HUES64 (cell line): ENCODE measurements around the gene RPS2.
"Not testable (repeated sequence)": the region's sequence is repeated elsewhere in the genome, so short reads cannot be mapped to it uniquely, and the experiment has no call there.

Experiments
- H3K27ac ChIP-seq: 2 replicates; pipeline ENCODE4 v1.7.0; 2013; ENCODE audit warnings: low read depth, low read length, inconsistent platforms
- H3K27me3 ChIP-seq: 2 replicates; pipeline ENCODE4 v1.6.1; 2013; ENCODE audit warnings: mild to moderate bottlenecking, low read length; ENCODE audit not compliant: insufficient read depth
- H3K36me3 ChIP-seq: 2 replicates; pipeline ENCODE4 v1.6.1; 2013; ENCODE audit warnings: mild to moderate bottlenecking, low read length; ENCODE audit not compliant: insufficient read depth
- H3K4me1 ChIP-seq: 2 replicates; pipeline ENCODE4 v1.6.1; 2013; ENCODE audit warnings: mild to moderate bottlenecking, low read length, moderate library complexity; ENCODE audit not compliant: insufficient read depth
- H3K4me3 ChIP-seq: 2 replicates; pipeline ENCODE4 v1.5.1; 2013; ENCODE audit warnings: mild to moderate bottlenecking, low read length, moderate library complexity
- H3K9ac ChIP-seq: 2 replicates; pipeline ENCODE4 v1.6.1; 2013; ENCODE audit warnings: mild to moderate bottlenecking, low read depth, low read length
- H3K9me3 ChIP-seq: 2 replicates; pipeline ENCODE4 v1.6.1; 2013; ENCODE audit warnings: low read depth, low read length; ENCODE audit not compliant: insufficient read depth
- WGBS: fragments of 150-250, 120-280 bp; methylation state at CpG from one replicate; pipeline ENCODE4 v1.1.7; 2013; ENCODE audit warnings: missing lambda C conversion rate; 5-methylcytosine and 5-hydroxymethylcytosine counted together

The RPS2 gene

DNA sequence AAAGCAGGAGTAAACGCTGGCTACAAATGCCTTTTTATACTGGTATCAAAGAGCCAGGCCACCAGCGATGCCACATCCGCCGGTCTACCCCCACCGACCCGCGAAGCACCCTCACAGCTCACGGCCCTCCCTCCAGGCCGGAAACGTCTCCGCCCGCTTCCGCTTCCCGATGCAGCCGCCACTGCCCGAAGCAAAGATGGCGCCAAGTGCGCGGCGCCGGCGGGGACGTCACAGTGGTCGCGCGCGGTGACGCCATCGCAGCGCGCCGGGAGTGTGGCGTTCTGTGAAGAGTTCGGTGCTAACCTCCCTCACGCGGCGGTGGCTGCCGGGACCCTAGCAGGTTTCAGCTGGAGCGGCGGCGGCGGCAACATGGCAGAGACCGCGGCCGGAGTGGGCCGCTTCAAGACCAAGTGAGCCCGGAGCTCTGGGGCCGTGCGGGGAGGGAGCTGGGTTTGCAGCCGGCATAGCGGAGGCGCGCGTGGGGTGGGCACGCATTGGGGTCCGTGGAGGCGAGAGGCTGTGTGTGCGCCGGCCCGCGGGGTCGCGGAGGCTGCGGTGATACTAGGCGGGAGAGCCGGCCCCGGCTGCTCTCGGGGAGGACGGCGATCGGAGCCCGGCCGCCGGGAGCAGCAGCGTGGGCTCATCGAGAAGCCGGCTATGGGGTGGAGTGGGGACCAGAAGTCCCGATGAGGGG, 7.3 kb upstream of the RPS2 start, which contains the start of gene TBL3:
TBL3 (plus strand) TSS at position 258 of the 694 bp plus-strand sequence; CDS start at position 370, 112 bp downstream.
- Histone ChIP-seq H3K4me3 (peak within 1 kb of the TSS; percentile 92), H3K27ac (peak within 1 kb of the TSS; percentile 72), H3K9ac (peak within 1 kb of the TSS; percentile 88), H3K36me3 (peaks cover 27% of the 10 kb centered on the region), H3K9me3 (no peaks in the 10 kb centered on the region), H3K27me3 (no peaks in the 10 kb centered on the region), H3K4me1 (no peaks in the 10 kb centered on the region)
- under 1% methylated on average over 78 of the region's 78 CpGs for whole genome bisulfite sequencing

DNA sequence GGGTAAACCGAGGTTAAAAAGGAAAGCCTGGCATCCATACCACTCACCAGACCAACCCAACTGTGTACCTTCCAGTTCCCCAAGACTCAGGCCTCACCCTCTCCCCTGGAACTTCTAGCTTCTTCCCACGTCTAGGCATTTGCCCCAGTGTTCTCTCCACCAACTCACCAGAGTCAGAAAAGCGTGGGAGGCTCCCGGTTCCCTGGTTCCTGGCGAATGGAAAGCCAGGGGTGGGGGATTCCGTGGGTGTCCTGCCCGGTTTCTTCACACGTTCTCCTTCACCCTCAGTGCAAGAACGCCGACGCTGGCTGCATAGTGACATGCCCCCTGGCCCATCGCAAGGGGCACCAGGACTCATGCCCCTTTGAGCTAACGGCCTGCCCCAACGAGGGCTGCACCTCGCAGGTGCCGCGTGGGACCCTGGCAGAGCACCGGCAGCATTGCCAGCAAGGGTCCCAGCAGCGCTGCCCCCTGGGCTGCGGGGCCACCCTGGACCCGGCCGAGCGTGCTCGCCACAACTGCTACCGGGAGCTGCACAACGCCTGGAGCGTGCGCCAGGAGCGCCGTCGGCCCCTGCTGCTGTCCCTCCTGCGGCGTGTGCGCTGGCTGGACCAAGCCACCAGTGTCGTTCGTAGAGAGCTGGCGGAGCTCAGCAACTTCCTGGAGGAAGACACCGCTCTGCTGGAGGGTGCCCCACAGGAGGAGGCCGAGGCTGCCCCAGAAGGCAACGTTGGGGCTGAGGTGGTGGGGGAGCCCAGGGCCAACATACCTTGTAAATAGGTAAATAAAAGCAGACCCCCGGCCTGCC, 3.7 kb upstream of the RPS2 start:
- no peak overlapping the region for H3K9ac ChIP-seq
- peaks cover 9% of the 10 kb centered on the region for H3K36me3 ChIP-seq
- WGBS: 93% methylated on average over 41 of the region's 41 CpGs
- no peak overlapping the region for H3K27ac ChIP-seq
- H3K9me3 ChIP-seq: no peaks in the 10 kb centered on the region
- H3K4me3 ChIP-seq: no peak overlapping the region
- H3K27me3 ChIP-seq: no peaks in the 10 kb centered on the region
- H3K4me1 ChIP-seq: no peaks in the 10 kb centered on the region; the same call in 1 of the 2 replicates

DNA sequence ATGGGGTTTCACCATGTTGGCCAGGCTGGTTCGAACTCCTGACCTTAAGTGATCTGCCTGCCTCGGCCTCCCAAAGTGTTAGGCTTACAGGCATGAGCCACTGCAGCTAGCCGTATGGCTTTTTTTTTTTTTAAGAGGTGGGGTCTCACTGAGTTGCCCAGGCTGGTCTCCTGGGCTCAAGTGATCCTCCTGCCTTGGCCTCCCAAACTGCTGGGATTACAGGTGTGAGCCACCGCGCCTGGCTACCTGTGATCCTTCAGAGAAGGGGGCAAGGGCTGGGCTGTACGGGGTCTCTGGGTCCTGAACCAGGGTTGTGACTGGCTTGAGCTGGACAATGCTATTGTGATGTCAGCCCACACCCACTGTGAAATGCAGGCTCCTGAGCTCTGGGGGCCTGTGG, 1.8 kb upstream of the RPS2 start, which contains the start of gene RNF151:
RNF151 (plus strand) TSS at position 397 of the 400 bp plus-strand sequence. CDS start 26 bp downstream, outside the sequence.
- WGBS: 97% methylated on average over 6 of the region's 6 CpGs

DNA sequence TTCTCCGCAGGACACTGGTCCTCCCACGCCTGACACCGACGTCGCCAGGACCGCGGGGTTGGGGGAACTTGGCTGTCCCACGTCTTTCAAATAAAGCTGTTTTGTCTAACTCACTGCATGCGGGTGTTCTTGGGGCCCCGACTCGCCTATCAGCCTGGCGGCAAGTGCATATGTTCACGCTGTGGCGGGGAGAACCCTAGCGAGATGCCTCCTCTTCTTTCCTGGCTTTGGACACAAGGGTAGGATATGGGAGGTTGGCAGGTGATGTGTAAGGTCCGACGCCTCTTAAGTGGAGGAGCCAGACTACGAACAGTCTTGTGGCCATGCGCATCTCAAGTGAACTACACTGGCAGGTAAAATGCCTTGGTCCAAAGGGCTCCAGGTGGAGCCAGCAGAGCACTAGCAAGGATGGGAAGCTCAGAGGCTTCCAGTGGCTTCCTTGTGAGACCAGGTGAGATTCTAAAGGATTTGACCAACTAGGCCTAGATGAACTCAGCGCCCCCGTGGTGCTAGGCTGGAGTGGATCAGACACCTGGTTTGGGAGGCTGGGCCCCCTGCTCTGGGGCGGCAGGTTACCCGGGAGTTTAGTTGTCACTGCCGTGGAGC, 873 bp upstream of the RPS2 start:
- H3K9ac ChIP-seq: peak overlapping the region; percentile 98
- peaks cover 4% of the 10 kb centered on the region; the same call in 1 of the 2 replicates for H3K4me1 ChIP-seq
- H3K27ac ChIP-seq: peak overlapping the region; percentile 85
- H3K36me3 ChIP-seq: peaks cover 33% of the 10 kb centered on the region
- no peaks in the 10 kb centered on the region for H3K27me3 ChIP-seq
- H3K4me3 ChIP-seq: peak overlapping the region; percentile 90
- no peaks in the 10 kb centered on the region for H3K9me3 ChIP-seq
- WGBS: 25% methylated on average over 24 of the region's 24 CpGs

More for the DNA sequence above, 1.8 kb upstream of the RPS2 start, which contains the start of gene RNF151:
- Histone ChIP-seq H3K9ac (peak within 1 kb of the TSS; percentile 98), H3K4me3 (peak within 1 kb of the TSS; percentile 90), H3K9me3 (no peaks in the 10 kb centered on the region), H3K4me1 (peaks cover 4% of the 10 kb centered on the region; the same call in 1 of the 2 replicates), H3K36me3 (peaks cover 27% of the 10 kb centered on the region), H3K27ac (no peak within 1 kb of the TSS), H3K27me3 (no peaks in the 10 kb centered on the region)

DNA sequence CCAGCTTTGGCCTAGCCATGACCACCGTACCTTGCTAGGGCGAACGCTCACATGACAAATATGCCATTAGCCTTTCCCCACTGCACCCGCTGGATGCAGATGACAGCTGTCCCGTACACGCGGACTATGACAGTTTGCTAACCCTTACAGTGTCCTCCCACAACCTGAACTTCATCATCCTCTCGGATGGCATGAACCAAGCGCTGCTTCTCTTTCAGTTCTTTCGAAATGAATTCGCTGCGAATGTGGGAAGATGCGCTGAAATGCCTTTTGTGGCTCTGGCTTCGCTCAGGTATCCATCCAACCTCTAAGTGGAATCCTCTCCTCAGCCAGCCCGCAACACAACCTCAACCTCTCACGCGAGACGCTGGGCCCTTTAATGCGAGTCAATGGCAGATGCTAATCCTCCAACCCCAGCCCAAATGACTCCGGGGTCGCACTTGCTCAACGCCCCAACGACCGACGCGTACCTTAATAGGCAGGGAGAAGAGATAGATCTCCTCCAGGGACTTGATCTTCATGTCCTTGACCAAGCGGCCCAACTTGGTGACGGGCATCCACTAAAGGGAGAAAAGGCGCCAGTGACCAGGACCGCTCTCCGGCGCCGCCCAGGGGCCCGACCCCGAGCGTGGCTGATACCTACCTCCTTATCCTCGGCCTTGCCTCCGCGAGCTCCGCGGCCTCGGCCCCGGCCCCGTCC, 670 bp downstream of the RPS2 start:
- H3K36me3 ChIP-seq: peaks cover 33% of the 10 kb centered on the region
- peak overlapping the region; percentile 98 for H3K9ac ChIP-seq
- H3K4me3 ChIP-seq: peak overlapping the region; percentile 90
- no peaks in the 10 kb centered on the region for H3K27me3 ChIP-seq
- peak overlapping the region; percentile 92 for H3K27ac ChIP-seq
- WGBS: under 1% methylated on average over 44 of the region's 44 CpGs
- H3K9me3 ChIP-seq: no peaks in the 10 kb centered on the region
- H3K4me1 ChIP-seq: peaks cover 4% of the 10 kb centered on the region; the same call in 1 of the 2 replicates

DNA sequence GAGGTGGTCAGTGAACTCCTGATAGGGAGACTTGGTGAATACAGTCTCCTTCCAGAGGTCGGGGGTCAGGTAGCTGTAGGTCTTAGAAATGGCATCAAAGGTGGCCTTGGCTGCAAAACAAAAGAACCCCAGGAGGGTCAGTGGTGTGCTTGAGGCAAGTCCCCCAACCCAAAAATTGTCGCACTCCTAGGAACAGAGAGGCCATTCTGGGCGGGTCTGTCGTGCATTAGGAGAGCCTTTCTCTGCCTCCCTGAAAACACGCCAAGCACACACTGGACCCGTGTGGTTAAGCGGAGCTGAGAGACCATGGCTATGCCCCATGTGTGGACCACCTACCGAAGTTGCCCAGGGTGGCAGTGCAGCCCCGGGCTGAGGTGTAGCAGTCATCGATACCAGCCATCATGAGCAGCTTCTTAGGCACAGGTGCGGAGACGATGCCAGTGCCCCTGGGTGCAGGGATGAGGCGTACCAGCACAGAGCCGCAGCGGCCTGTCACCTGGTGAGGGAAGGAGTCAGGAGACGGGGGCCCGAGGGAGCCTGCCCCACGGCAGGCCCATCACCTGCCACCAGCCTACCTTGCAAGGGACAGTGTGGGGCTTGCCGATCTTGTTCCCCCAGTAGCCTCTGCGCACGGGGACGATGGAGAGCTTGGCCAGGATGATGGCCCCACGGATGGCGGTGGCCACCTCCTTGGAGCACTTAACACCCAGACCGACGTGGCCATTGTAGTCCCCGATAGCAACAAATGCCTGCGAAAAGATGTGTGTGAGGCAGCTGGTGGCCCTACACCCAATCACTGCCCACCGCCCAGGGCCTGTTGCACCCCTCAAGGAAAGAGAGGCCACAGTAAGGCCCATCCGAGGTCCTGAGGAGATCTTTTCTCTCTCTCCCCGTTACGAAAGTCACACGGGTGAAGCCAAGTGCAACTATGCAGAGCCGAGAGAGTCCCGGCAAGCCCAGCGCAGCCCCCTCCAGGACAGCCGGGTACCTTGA, 2.2 kb downstream of the RPS2 start:
- H3K9me3 ChIP-seq, H3K4me1 ChIP-seq, H3K27me3 ChIP-seq: not testable (repeated sequence)
- 87% methylated on average over 33 of the region's 37 CpGs for WGBS
- Histone ChIP-seq H3K27ac (peak overlapping the region; percentile 92), H3K4me3 (peak overlapping the region; percentile 90), H3K36me3 (peaks cover 33% of the 10 kb centered on the region), H3K9ac (peak overlapping the region; percentile 98)

DNA sequence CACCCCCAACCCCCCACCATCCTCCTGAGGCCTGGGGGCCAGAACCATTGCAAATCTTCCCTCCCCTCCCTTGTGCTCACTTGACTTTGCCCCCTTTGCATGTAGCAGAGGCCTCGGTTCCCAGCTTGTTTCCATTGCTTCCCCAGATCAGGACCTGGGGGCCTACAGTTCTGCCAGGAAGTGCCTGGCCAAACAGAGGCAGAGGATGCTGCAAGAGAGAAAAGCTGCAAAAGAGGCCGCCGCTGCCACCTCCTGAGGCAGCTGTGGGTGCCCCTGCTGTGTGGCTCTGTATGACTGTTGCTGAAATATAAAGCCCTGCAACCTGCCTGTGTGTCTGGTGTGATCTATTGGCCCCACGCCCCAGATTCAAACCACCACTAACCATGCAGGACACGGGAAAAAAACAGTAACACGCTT, 3.0 kb downstream of the RPS2 start:
- H3K9me3 ChIP-seq: no peaks in the 10 kb centered on the region
- H3K4me3 ChIP-seq: 0 out of 2 replicates have a peak overlapping the region, but pooled peaks have one; percentile 90
- peaks cover 4% of the 10 kb centered on the region for H3K4me1 ChIP-seq
- H3K27ac ChIP-seq: peak overlapping the region; percentile 92; the same call in 1 of the 2 replicates
- H3K36me3 ChIP-seq: peaks cover 33% of the 10 kb centered on the region
- no peaks in the 10 kb centered on the region for H3K27me3 ChIP-seq
- H3K9ac ChIP-seq: peak overlapping the region; percentile 10; the same call in 1 of the 2 replicates
- 61% methylated on average over 6 of the region's 6 CpGs for WGBS

DNA sequence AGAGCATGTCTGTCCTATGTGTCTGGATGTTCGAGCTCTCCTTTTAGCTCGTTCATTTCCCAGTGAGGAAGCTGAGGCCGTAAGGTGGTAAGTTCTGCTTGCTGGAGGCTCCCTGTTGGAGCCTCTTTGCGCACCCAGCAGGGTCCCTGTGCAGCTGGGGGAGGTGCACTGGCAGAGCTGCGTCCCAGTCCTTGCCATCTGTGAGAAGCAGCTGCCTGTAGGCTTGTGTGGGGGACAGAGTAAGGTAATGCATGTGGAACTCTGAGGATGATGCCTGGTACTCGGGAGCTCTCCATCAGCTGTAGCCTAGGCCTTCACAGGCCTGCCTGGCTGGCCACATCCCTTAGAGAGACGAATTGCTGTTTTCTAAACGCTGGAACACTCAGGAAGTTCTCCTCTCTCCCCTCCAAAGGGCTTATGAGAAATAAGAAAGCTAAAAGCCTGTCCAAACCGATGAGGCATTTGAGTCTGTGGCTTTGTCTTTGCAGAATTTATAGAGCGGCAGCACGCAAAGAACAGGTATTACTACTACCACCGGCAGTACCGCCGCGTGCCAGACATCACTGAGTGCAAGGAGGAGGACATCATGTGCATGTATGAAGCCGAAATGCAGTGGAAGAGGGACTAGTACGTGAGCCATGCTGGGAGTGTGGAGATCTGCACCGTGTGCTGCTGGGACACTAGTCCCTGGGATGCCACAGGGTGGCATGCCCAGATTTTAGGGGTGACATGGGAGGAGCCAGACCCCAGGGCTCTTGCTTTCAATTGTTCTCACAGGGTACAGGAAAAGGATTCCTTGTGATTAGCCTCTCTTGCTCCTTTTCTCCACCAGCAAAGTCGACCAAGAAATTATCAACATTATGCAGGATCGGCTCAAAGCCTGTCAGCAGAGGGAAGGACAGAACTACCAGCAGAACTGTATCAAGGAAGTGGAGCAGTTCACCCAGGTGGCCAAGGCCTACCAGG, 3.7 kb downstream of the RPS2 start:
- 51% methylated on average over 20 of the region's 20 CpGs for WGBS
- Histone ChIP-seq H3K4me1 (peaks cover 4% of the 10 kb centered on the region), H3K4me3 (peak overlapping the region; percentile 96), H3K27me3 (no peaks in the 10 kb centered on the region), H3K27ac (peak overlapping the region; percentile 14; the same call in 1 of the 2 replicates), H3K9me3 (no peaks in the 10 kb centered on the region), H3K9ac (peak overlapping the region; percentile 96), H3K36me3 (peaks cover 33% of the 10 kb centered on the region)
